ENCODE data around the gene NDUFA3. TPM values are rescaled to one million over a fixed set of nuclear protein-coding genes. Genes with fewer than 3 reads are reported as not detected.

The NDUFA3 gene
- total RNA-seq, 1 experiment from 2014 or later: 38.6 TPM

DNA sequence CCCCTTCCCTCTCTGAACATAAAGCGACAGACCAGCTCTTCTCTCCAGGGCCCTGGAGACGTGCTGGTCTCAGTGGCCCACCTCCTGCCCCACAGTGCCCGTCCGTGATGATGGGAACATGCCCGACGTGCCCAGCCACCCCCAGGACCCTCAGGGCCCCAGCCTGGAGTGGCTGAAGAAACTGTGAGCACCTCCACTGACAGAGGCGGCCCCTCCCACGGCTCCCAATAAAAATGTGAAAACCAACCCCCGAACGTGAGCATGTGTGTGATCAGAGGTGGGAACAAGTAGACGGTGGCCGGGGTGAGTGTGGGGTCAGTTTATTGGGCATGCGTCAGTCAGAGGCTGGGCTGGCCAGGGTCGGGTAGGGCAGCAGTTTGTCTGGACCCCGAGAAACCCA is 4.1 kb downstream of the NDUFA3 start:
- no peak for DNase-seq (ENCODE audit: extremely low read depth, low read depth)

DNA sequence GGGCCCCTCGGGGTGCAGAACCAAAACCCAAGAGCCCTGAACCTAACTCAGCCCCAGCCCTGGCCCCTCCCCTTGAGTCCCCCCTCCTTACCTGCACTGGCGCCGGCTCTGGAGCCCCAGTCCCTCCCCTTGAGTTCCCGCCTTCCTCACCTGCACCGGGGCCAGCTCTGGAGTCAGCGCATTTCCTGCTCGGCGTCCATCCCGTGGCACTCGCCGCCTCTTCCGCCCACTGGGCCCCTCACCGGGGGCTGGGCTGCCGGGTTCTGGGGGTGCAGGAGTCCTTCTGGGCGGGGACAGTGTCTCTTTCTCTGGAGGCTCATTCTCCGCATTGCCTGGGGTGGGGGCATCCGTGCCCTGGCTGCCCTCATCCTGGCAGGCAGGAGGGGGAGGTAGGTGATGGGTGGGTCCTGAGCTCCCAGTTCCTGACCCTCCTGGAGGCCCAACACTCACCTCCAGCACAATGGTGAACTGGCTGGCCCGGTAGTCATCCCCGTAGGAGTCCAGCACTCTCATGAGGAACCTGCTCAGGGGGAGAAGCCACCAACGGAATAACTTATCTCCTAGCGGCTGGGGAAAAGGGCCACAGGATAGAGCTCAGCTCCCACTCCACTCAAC is 5.3 kb downstream of the NDUFA3 start:
- DNase-seq (ENCODE audit: extremely low read depth, low read depth): no peak

DNA sequence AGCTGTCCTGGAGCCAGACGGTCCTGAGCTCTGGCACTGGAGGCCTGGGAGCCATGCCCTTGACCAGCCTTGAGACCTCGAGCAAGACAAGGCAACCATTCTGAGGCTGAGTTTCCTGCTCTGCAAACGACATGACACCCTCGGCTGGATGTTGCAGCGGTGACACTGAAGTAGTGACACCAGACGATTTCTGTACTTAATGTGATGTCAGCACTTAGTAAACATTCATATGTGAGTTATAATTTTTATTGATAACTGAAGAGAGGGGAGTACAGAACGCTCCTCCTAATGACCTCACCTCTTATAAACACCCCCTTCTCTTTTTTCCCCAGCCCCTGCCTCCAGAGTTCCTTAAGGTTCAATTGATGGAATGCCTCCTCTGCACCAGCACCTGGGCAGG is 5.8 kb downstream of the NDUFA3 start:
- no peak for DNase-seq (ENCODE audit: extremely low read depth, low read depth)

DNA sequence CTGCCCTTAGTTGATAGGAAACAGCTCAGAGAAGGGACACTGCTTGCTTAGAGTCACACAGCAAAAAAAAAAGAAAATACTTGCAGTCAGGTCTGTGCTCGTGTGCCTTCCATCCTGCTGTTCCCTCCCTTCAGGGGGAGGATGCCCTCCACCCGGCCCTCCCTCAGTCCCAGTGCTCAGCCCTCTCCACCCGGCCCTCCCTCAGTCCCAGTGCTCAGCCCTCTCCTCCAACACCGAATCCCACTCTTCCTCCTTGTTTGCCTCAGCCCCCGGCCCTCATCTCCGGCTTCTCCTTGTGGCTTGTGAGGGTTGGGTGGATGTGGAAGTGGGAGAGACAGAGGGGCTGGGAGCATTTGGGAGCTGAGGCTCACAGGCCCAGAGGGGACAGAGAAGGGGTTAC is 7.0 kb downstream of the NDUFA3 start:
- DNase-seq (ENCODE audit: extremely low read depth, low read depth): no peak

DNA sequence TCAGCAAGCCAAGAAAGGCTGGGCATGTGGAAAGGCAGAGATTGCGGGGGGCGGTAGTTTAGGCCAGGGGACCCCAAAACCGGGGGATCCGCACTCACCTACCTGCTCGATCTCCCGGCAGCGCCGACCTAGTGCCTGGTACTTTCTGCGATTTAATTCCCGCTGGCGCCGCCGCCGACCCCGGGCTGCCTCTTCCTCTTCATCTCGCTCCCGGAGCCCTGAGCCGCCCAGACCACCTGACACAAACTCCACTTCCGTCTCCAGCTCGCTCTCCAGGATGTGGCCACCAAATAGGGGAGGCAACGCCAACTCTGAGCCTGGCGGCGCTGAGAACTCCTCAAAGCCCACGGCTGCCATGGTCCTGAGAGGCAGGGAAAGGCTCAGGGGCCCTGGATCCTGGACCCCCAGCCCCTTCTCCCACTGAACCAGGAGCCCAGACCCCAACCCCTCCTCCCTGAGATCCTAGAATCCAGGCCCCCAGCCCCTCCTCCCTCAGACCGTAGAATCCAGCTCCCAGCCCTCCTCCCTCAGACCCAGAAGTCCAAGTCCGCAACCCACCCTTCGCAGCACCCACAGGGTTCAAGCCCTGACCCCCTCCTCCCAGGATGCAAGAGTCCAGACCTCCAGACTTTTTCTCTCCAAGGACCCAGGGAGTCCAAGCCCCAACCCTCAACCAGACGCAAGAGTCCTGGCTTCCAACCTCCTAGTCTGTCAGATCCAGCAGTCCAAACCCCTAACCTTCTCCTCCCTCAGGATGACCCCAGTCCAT is 11.9 kb downstream of the NDUFA3 start:
- no peak for DNase-seq (ENCODE audit: extremely low read depth, low read depth)

DNA sequence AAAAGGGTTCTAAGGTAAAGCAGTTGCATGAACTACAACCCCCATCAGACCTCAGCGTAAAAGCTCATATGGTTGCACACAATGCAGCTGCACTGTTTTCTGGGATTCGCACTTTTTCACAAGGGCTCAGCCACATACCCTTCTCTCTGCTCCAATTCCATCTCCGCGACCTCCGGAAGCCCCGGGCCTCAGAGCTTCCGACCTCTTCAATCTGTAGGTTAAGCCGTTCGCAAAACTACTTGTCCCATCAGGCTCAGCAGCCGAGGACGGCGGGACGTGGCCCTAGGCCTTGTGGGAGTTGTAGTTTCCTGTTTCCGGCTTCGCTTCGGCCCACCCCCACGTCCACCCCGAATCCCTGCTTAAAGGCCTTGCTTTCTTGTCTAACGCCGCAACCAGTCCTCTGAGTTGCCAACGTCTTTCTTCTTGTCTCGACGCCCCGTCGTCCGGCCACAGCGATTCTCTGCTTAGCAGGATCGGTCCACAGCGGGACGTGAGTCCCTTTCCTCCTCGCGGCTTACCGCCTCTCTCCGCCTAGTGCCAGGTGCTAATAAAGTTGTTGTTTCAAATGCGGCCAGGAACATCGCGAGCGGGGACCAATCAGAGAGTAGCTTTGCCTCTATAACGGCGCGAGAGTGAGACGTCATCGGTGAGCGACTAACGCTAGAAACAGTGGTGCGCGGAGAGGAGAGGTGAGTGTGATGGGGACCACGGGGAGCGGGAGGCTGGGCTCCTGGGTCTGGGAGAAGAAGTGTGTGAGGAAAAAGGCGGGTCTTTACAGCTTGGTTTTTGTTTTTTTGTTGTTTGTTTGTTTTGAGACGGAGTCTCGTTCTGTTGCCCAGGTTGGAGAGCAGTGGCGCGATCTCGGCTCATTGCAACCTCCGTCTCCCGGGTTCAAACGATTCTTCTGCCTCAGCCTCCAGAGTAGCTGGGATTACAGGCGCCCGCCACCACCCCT is 12.7 kb downstream of the NDUFA3 start, which contains the start of the genes PRPF31 and TFPT:
PRPF31 (plus strand) TSS at position 646 of the 955 bp plus-strand sequence. CDS start 2,525 bp downstream, outside the sequence.
TFPT (minus strand) TSS at position 549 of the 955 bp plus-strand sequence; CDS start at position 161, 388 bp downstream.
- peak; percentile 96 for DNase-seq (ENCODE audit: extremely low read depth, low read depth)

DNA sequence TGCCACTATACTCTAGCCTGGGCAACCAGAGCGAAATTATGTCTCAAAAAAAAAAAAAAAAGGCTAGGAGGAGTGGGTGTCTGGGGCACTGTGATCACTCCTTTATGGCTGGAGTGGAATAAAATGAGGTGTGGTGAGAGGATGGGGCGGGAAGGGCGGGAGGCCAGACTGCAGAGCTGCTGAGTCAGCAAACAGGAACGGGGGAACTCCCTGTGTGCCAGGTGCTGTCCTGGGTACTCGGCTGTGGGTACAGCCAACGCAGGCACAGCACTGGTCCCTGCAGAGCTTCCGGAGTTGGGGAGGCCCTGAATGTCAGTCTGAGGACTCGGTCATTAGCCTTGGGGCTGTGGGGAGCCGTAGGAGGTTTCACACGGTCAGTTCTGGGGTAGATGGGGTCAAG is 18.6 kb downstream of the NDUFA3 start:
- DNase-seq (ENCODE audit: extremely low read depth, low read depth): no peak

DNA sequence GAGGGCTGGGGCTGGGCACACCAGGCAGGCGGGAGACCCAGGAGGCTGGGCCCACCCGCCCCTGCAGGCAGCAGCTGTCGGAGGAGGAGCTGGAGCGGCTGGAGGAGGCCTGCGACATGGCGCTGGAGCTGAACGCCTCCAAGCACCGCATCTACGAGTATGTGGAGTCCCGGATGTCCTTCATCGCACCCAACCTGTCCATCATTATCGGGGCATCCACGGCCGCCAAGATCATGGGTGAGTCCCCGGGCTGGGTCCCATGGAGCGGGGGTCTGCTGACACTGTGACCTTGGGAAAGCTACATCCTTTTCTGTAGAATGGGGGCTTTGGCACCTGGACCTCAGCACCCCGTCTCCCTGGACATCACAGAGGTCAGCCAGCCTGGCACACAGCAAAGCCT is 21.0 kb downstream of the NDUFA3 start:
- no peak for DNase-seq (ENCODE audit: extremely low read depth, low read depth)

DNA sequence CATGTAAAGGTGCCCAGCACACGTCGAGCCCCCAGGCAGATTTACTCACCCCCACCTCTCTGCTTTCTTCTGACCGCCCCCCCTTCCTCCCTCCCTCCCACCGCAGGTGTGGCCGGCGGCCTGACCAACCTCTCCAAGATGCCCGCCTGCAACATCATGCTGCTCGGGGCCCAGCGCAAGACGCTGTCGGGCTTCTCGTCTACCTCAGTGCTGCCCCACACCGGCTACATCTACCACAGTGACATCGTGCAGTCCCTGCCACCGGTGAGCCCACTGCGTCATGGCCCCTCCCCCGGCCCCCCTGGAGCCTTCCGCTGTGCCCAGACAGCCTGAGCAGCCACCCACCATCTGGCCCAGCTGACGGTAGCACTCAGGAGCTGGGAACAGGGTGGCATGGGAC is 21.7 kb downstream of the NDUFA3 start:
- no peak for DNase-seq (ENCODE audit: extremely low read depth, low read depth)

DNA sequence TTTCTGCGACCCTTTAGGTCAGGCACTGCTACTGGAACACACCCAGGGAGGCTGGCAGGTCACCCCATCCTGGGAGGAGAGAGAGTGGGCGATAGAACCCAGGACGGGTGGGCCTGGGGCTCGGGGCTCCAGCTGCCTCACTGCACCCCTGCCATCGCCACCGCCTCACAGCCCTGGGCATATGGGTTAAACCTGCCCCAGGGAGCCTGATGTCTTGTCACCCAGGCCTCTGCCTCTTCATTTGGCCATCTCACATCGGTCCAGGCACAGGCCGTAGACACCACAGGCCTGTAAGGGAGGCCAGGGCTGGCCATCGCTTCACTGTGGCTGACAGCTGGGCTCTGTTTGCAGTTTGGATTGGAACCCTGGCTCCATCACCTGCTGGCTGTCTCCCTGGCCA is 23.1 kb downstream of the NDUFA3 start:
- no peak for DNase-seq (ENCODE audit: extremely low read depth, low read depth)

DNA sequence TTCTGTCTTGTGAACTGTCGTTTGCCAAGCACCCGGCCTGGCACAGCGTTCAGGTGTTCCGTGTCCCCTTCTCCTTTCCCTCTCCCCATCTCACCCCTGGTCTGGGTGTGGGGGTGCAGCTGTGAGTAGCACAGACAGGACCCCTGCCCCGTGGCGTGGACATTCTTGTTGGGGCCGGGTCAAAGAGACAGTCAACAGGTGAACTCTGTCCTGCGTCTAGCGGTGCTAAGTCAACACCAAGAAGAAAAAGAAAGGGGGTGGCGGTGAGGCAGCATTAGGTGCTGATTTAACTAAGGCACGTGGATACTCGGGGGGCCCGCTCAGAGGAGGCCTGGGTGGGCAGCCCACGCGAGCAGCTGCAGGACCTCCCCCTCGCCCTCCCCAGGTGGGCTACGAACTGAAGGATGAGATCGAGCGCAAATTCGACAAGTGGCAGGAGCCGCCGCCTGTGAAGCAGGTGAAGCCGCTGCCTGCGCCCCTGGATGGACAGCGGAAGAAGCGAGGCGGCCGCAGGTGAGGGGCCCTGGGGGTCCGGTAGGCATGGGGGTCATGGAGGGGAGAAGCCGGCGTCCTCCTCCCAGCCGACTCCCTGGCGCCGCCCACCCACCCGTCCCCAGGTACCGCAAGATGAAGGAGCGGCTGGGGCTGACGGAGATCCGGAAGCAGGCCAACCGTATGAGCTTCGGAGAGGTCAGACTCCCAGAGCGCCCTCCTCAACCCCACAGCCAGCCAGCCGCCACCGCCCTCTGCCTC is 25.2 kb downstream of the NDUFA3 start:
- DNase-seq (ENCODE audit: extremely low read depth, low read depth): no peak

DNA sequence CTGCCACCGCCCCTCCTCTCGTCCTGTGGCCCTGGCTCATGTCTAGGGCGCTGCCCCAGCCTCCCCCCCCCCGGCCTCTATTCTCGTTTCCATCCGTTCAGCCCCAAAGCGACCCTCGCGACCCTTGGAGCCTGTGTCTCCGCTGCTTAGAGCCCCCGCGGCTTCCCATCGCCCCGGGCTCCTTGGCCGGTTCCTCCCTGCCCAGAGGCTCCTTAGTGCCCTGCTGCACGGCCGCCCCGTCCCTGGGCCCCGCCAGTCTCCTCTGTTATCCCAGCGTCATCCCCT is 25.7 kb downstream of the NDUFA3 start:
- DNase-seq (ENCODE audit: extremely low read depth, low read depth): no peak

DNA sequence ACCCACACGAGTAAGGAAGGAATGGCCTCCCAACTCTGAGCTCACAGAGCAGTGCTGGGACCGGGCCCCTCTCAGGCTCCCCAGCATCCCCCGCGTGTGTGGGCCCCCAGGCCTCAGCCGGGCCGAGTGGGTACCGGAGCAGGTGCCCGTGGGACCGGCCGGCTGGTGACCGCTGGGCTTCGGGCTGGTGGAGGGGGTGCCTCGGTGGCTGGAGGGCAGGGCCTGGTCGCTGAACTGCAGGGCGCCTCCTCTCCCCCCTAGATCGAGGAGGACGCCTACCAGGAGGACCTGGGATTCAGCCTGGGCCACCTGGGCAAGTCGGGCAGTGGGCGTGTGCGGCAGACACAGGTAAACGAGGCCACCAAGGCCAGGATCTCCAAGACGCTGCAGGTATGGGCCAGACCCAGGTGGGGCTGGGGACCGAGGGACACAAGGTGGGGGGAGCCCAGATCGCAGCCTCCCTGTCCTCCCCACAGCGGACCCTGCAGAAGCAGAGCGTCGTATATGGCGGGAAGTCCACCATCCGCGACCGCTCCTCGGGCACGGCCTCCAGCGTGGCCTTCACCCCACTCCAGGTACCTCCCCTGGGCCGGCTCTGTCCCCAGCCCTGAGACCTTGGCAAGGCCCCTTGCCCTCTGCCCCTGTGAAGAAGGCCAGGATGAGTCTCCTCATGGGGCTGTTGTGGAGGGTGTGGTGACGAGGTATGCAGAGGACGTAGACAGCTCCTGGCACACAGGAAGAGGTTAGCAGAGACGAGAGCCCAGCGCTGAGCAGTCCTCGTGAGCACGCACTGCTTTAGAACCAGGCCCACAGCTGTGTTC is 26.4 kb downstream of the NDUFA3 start:
- no peak for DNase-seq (ENCODE audit: extremely low read depth, low read depth)

DNA sequence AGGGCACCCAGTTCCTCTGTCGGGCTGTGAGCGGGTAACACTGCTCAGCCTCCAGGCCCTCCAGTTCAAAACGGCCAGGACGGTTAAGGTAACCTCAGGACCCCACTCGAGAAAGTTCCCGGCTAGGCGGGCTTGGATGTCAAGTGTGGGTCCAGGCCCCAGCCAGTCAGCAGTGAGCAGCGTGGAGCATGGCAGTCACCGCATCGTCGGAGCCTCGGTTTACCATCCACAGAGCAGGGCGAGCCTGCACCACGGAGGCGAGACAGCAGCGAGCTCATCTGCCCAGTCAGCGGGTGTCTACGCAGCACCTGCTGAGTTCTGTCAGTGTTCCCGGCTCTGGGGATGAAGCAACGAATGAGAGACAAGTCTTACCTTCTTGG is 27.0 kb downstream of the NDUFA3 start:
- no peak for DNase-seq (ENCODE audit: extremely low read depth, low read depth)

DNA sequence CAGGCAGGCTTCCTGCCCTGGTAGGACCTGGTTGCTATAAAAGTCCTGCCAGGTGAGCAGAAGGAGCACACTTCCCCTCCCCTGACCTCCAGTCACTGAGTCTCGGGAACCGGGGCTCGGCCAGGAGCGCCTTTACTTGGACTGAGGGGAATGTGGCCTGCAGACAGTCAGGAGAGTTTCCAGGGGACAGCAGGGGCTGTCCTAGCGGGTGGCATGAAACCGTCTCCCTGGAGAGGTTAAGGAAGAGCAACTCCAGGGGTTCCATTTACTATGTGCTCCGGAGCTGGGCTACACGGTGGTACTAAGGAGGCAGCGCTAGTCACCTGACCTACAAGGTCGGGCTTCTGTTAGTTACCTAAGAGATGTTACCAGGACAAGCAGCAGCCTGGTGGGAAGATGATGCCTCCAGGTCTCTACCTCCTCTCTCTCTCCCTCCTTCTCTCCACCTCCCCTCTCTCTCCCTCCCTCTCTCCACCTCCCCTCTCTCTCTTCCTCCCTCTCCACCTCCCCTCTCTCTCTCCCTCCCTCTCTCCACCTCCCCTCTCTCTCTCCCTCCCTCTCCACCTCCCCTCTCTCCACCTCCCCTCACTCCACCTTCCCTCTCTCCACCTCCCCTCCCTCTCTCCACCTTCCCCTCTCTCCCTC is 30.8 kb downstream of the NDUFA3 start:
- DNase-seq (ENCODE audit: extremely low read depth, low read depth): no peak

DNA sequence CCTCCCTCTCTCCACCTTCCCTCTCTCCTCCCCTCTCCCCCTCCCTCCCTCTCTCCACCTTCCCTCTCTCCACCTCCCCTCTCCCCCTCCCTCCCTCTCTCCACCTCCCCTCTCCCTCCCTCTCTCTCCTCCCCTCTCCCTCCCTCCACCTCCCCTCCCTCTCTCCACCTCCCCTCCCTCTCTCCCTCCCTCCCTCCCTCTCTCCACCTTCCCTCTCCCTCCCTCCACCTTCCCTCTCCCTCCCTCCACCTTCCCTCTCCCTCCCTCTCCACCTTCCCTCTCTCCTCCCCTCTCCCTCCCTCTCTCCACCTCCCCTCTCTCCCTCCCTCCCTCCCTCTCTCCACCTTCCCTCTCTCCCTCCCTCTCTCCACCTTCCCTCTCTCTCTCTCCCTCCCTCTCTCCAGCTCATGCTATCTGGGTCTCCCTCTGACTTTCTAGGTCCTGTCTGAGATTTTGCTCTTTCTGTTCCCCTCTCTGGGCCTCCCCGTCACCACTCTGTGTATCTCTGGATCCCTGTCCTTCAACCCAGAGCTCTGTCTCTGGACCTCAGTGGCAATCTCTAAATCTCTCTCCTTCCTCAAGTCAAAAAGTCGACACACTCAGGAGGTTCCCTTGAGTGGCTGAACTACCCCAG is 31.4 kb downstream of the NDUFA3 start:
- no peak for DNase-seq (ENCODE audit: extremely low read depth, low read depth)

DNA sequence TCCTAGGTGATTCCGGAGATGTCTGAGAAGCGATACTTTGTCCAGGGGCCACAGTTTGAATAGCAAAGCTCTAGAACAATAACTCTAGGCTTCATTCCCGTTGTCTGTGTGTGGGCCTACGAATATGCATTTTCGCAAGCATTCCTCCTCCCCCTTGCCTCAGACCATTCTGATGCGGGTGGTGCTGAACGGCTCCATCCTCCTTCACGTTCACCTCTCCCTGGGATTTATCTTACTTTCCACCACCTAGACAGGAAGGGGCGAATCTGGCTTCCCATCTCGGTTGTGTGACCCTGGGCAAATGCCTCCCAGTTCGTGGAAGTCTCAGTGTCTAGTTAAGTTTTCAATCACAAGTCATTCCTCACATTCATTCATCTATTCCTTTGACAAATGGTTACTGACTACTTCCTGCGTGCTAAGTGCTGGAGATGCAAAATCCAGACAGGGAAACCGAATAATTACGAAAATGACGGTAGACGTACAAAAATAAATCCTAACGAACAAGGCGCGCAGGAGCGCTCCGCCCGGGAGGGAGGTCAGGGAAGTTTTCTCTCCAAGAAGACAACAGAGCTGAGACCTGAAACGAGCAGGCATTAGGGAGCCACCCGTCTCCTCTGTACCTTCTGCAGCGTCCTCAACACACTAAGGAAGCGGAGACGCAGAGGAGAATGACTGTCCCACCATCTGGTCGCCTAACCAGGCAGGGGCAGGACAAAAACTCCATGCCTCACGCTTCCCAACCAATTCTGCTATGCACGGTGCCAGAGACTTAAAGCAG is 33.6 kb downstream of the NDUFA3 start:
- no peak for DNase-seq (ENCODE audit: extremely low read depth, low read depth)
